SK-N-SH treated with all-trans-retinoic acid at 6 μM for 48 hours (cell line): ENCODE results near the gene NOXO1.

Source experiments
- BACH2 ChIP-seq: fragments of 250-450 bp; sonication (Bioruptor Pico); IDR thresholded peaks from 2 replicates; pipeline ENCODE4 v1.9.0; 2021; ENCODE audit warnings: mild to moderate bottlenecking, borderline replicate concordance
- CSDC2 ChIP-seq: fragments of 250-450 bp; sonication (Bioruptor Pico); IDR thresholded peaks from 2 replicates; pipeline ENCODE4 v1.5.0; 2020; ENCODE audit warnings: mild to moderate bottlenecking, moderate library complexity
- CSRNP3 ChIP-seq: fragments of 250-450 bp; sonication (Bioruptor Pico); IDR thresholded peaks from 2 replicates; pipeline ENCODE4 v1.5.1; 2021; ENCODE audit warnings: mild to moderate bottlenecking, moderate library complexity
- GLIS3 ChIP-seq: fragments of 250-450 bp; sonication (Bioruptor Pico); IDR thresholded peaks from 2 replicates; pipeline ENCODE4 v1.5.0; 2020; ENCODE audit warnings: mild to moderate bottlenecking, moderate library complexity
- ISL1 ChIP-seq: fragments of 250-450 bp; sonication (Bioruptor Pico); IDR thresholded peaks from 2 replicates; pipeline ENCODE4 v2.1.2; 2022; ENCODE audit warnings: mild to moderate bottlenecking, moderate library complexity
- RARB ChIP-seq: fragments of 250-450 bp; sonication (Bioruptor Pico); IDR thresholded peaks from 2 replicates; pipeline ENCODE4 v1.8.0; 2021; ENCODE audit warnings: mild to moderate bottlenecking, moderate library complexity
- SNAI2 ChIP-seq: fragments of 250-450 bp; sonication (Bioruptor Pico); IDR thresholded peaks from 2 replicates; pipeline ENCODE4 v1.5.0; 2020; ENCODE audit warnings: mild to moderate bottlenecking, moderate library complexity
- TOX ChIP-seq: fragments of 250-450 bp; sonication (Bioruptor Pico); IDR thresholded peaks from 2 replicates; pipeline ENCODE4 v1.8.0; 2021; ENCODE audit warnings: mild to moderate bottlenecking, moderate library complexity, borderline replicate concordance
- TSHZ2 ChIP-seq: fragments of 250-450 bp; sonication (Bioruptor Pico); IDR thresholded peaks from 2 replicates; pipeline ENCODE4 v1.5.0; 2020; ENCODE audit warnings: mild to moderate bottlenecking, moderate library complexity
- ZFP3 ChIP-seq: fragments of 250-450 bp; sonication (Bioruptor Pico); IDR thresholded peaks from 2 replicates; pipeline ENCODE4 v1.5.0; 2020; ENCODE audit warnings: mild to moderate bottlenecking, moderate library complexity
- ZFP30 ChIP-seq: fragments of 450-650 bp; formaldehyde crosslinking; IDR thresholded peaks from 2 replicates; pipeline ENCODE4 v1.5.0; 2022; ENCODE audit warnings: mild to moderate bottlenecking, moderate library complexity
- ZNF8 ChIP-seq: fragments of 450-650 bp; formaldehyde crosslinking; IDR thresholded peaks from 2 replicates; pipeline ENCODE4 v1.5.0; 2020; ENCODE audit warnings: mild to moderate bottlenecking, moderate library complexity

GRCh38 chr16:2015117-2015946, 34.1 kb upstream of the NOXO1 start:
- TF ChIP-seq SNAI2 (no peak), ZFP3 (CRISPR knock-in tag) (no peak), ZNF8 (no peak), ZFP30 (CRISPR knock-in tag) (no peak), CSDC2 (CRISPR knock-in tag) (no peak), TSHZ2 (no peak), ISL1 (CRISPR knock-in tag) (no peak), BACH2 (CRISPR knock-in tag) (no peak), TOX (CRISPR knock-in tag) (no peak), RARB (CRISPR knock-in tag) (no peak), GLIS3 (CRISPR knock-in tag) (no peak), CSRNP3 (CRISPR knock-in tag) (no peak)
